B cell (primary cell): ENCODE measurements around the gene BRPF3. TPM values are rescaled to one million over a fixed set of nuclear protein-coding genes. Genes with fewer than 3 reads are reported as not detected.

Source experiments
- ATAC-seq: fragments of 200-7000 bp; cut with Tn5 transposase; one replicate; pipeline ENCODE4 v1.10.0; 2021; ENCODE audit warnings: low read depth, mild to moderate bottlenecking, moderate number of reproducible peaks, moderate library complexity
- CTCF ChIA-PET: fragments of 350-600 bp; sonication (Branson Sonifier 250); formaldehyde crosslinking; loops from one replicate; lab custom pipeline; 2021; ENCODE audit warnings: antibody characterized with exemption, inconsistent platforms; lab: Charles Lee
- POLR2A ChIA-PET: fragments of 350-600 bp; sonication (Branson Sonifier 250); formaldehyde crosslinking; loops from one replicate; lab custom pipeline; 2021; ENCODE audit warnings: antibody characterized with exemption; lab: Charles Lee
- DNase-seq: peaks from one replicate; pipeline ENCODE4 v3.0.0; 2013
- H2AFZ ChIP-seq: 2 replicates; pipeline ENCODE4 v1.6.1; 2012; ENCODE audit warnings: mild to moderate bottlenecking, low read depth, low read length; ENCODE audit not compliant: insufficient read depth, poor library complexity, severe bottlenecking
- H3K27ac ChIP-seq, 2 donors: 1 replicate in 1 of 2; 2 replicates in 1 of 2; pipeline ENCODE4 v1.5.1; 2012 to 2013; ENCODE audit warnings: low read length in 2 of 2, mild to moderate bottlenecking in 2 of 2, moderate library complexity in 1 of 2
- H3K27me3 ChIP-seq, 4 experiments: fragments of 200-600 bp in 1 of 4; sonication (generic) in 1 of 4; replicated peaks in 1 of 4; 1 replicate in 2 of 4; 2 replicates in 2 of 4; pipeline versions ENCODE4 v1.6.1 to v1.7.0; 2013 to 2016; ENCODE audit warnings: low read length in 3 of 4, mild to moderate bottlenecking in 2 of 4, mixed read lengths in 1 of 4, moderate library complexity in 1 of 4; ENCODE audit not compliant: insufficient read depth in 4 of 4, control insufficient read depth in 3 of 4; ENCODE audit errors: control extremely low read depth in 1 of 4
- H3K36me3 ChIP-seq, 2 experiments: replicated peaks in 1 of 2; 1 replicate in 1 of 2; 2 replicates in 1 of 2; pipeline versions ENCODE4 v1.6.1 to v1.7.1; 2013; ENCODE audit warnings: low read length in 1 of 2; ENCODE audit not compliant: insufficient read depth in 2 of 2, control insufficient read depth in 1 of 2; ENCODE audit errors: control extremely low read depth in 1 of 2, extremely low read depth in 1 of 2
- H3K4me1 ChIP-seq, 2 donors: fragments of 200-600 bp in 1 of 2; sonication (generic) in 1 of 2; 1 replicate in 1 of 2; 2 replicates in 1 of 2; pipeline versions ENCODE4 v1.5.1 to v1.6.1; 2013 to 2017; ENCODE audit warnings: low read length in 2 of 2; ENCODE audit not compliant: control insufficient read depth in 2 of 2, insufficient read depth in 2 of 2
- H3K4me2 ChIP-seq: replicated peaks from 2 replicates; pipeline ENCODE3; 2012; ENCODE audit warnings: mild to moderate bottlenecking, low read depth, low read length; ENCODE audit not compliant: poor library complexity, severe bottlenecking
- H3K4me3 ChIP-seq, 5 experiments: fragments of 200-600 bp in 1 of 5; sonication (generic) in 1 of 5; 1 replicate in 3 of 5; 2 replicates in 2 of 5; pipeline versions ENCODE4 v1.5.1 to v1.7.0; 2011 to 2016; ENCODE audit warnings: low read length in 4 of 5, mild to moderate bottlenecking in 4 of 5, low read depth in 2 of 5, control low read depth in 1 of 5, moderate library complexity in 1 of 5; ENCODE audit not compliant: insufficient read depth in 1 of 5; ENCODE audit errors: control extremely low read depth in 1 of 5, extremely low read depth in 1 of 5
- H3K79me2 ChIP-seq: fragments of 200-600 bp; sonication (generic); one replicate; pipeline ENCODE4 v1.6.0; 2016; ENCODE audit warnings: low read length; ENCODE audit not compliant: control insufficient read depth, insufficient read depth
- H3K9ac ChIP-seq: fragments of 200-600 bp; sonication (generic); 2 replicates; pipeline ENCODE4 v1.6.1; 2017; ENCODE audit warnings: mild to moderate bottlenecking, low read length, moderate library complexity
- H3K9me3 ChIP-seq, 3 donors: one replicate each; pipeline versions ENCODE4 v1.6.1 to v1.7.1; 2013; ENCODE audit warnings: low read length in 2 of 3; ENCODE audit not compliant: control insufficient read depth in 2 of 3, insufficient read depth in 1 of 3; ENCODE audit errors: control extremely low read depth in 1 of 3
- H4K20me1 ChIP-seq: 2 replicates; pipeline ENCODE4 v1.6.0; 2012; ENCODE audit warnings: mild to moderate bottlenecking, low read length; ENCODE audit not compliant: insufficient read depth, control insufficient read depth, poor library complexity, severe bottlenecking
- H3K27ac Mint-ChIP-seq: one replicate; pipeline ENCODE4 v1.8.0; 2021; ENCODE audit warnings: mixed read lengths
- H3K27me3 Mint-ChIP-seq: one replicate; pipeline ENCODE4 v1.8.0; 2021; ENCODE audit warnings: mixed read lengths
- H3K4me1 Mint-ChIP-seq: one replicate; pipeline ENCODE4 v1.8.0; 2021; ENCODE audit warnings: mixed read lengths
- H3K4me3 Mint-ChIP-seq: one replicate; pipeline ENCODE4 v1.8.0; 2021; ENCODE audit warnings: mixed read lengths
- H3K9me3 Mint-ChIP-seq: one replicate; pipeline ENCODE4 v1.8.0; 2022; ENCODE audit warnings: mixed read lengths; ENCODE audit not compliant: insufficient read depth
- EZH2 ChIP-seq: IDR thresholded peaks from 2 replicates; pipeline ENCODE4 v1.6.1; 2012; ENCODE audit warnings: borderline replicate concordance, low read depth, mild to moderate bottlenecking, moderate library complexity, low read length; ENCODE audit not compliant: insufficient read depth, poor library complexity, severe bottlenecking
- WGBS: methylation state at CpG from one replicate; pipeline ENCODE4 v1.1.5; 2013; ENCODE audit warnings: missing lambda C conversion rate; ENCODE audit not compliant: insufficient coverage; 5-methylcytosine and 5-hydroxymethylcytosine counted together
- intact Hi-C: fragments of 100-400 bp; cut with micrococcal nuclease; formaldehyde crosslinking; loops from one replicate; pipeline ENCODE4 v1.10.0; 2022
- polyA plus RNA-seq: library from polyadenylated mRNA; depleted of rRNA; stranded (reverse); fragments of >200 nt; gene quantifications from 2 replicates; pipeline ENCODE4 v1.2.3, GENCODE V29; 2012
- total RNA-seq, 2 donors: library from RNA; stranded (reverse); fragments of 120-200 nt in 1 of 2; gene quantifications; 1 replicate in 1 of 2; 2 replicates in 1 of 2; pipeline versions ENCODE4 v1.2.3 to v1.2.4, GENCODE V29; 2013 to 2022
- TF ChIP-seq, protein P1 (sequence below): fragments of 200-600 bp; IDR thresholded peaks from one replicate; pipeline ENCODE4 v1.8.0; 2022; ENCODE audit warnings: antibody characterized with exemption, mild to moderate bottlenecking

Gene BRPF3
- total and polyA plus RNA-seq, 2 donors (not counting 1 experiment from before 2014, with no cell fraction given): 17.1 to 29.4 TPM

DNA sequence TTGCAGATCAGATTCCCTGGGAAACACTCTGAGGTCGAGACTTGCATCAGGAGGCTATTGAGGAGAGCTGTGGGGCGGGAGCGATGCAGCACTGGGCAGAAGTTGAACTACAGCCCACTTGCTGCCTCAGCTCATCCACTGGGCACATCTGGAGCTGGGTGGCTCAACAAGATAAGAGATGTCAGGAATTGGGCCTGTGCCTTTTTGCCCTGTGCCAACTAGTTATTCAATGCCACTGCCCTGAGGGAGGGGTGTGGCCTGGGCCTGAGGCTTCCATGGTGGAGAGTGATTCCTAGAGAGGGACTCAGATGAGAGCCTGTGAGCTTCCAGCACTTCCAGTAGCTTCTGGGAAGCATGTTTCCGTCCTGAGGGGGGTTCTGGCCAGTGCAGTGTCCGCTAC lies 32.7 kb downstream of the BRPF3 start:
- no peaks in the 10 kb centered on the region for H3K27me3 Mint-ChIP-seq
- DNase-seq: no peak
- CTCF ChIA-PET: no interaction called here
- TF ChIP-seq, protein P1, sequence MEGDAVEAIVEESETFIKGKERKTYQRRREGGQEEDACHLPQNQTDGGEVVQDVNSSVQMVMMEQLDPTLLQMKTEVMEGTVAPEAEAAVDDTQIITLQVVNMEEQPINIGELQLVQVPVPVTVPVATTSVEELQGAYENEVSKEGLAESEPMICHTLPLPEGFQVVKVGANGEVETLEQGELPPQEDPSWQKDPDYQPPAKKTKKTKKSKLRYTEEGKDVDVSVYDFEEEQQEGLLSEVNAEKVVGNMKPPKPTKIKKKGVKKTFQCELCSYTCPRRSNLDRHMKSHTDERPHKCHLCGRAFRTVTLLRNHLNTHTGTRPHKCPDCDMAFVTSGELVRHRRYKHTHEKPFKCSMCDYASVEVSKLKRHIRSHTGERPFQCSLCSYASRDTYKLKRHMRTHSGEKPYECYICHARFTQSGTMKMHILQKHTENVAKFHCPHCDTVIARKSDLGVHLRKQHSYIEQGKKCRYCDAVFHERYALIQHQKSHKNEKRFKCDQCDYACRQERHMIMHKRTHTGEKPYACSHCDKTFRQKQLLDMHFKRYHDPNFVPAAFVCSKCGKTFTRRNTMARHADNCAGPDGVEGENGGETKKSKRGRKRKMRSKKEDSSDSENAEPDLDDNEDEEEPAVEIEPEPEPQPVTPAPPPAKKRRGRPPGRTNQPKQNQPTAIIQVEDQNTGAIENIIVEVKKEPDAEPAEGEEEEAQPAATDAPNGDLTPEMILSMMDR: no peak
- TF ChIP-seq EZH2: no peak
- no peaks in the 10 kb centered on the region for H3K9me3 Mint-ChIP-seq
- H2AFZ ChIP-seq: no peak overlapping the region
- 100% methylated on average over 3 of the region's 5 CpGs for WGBS
- no peaks in the 10 kb centered on the region for H3K79me2 ChIP-seq
- no peak overlapping the region for H3K27ac Mint-ChIP-seq
- H3K9me3 ChIP-seq: no peaks in the 10 kb centered on the region
- no peaks in the 10 kb centered on the region for H3K27me3 ChIP-seq
- no peaks in the 10 kb centered on the region for H3K4me1 Mint-ChIP-seq
- peaks cover 4 to 61% of the 10 kb centered on the region in 2 experiments for H3K36me3 ChIP-seq
- H3K9ac ChIP-seq: no peak overlapping the region
- intact Hi-C loops: no loop called here
- no peak overlapping the region for H3K4me3 ChIP-seq
- ATAC-seq: no peak
- POLR2A ChIA-PET: no interaction called here
- H4K20me1 ChIP-seq: no peaks in the 10 kb centered on the region
- H3K4me3 Mint-ChIP-seq: no peak overlapping the region
- H3K4me2 ChIP-seq: no peak overlapping the region
- H3K27ac ChIP-seq: no peak overlapping the region
- no peaks in the 10 kb centered on the region for H3K4me1 ChIP-seq

DNA sequence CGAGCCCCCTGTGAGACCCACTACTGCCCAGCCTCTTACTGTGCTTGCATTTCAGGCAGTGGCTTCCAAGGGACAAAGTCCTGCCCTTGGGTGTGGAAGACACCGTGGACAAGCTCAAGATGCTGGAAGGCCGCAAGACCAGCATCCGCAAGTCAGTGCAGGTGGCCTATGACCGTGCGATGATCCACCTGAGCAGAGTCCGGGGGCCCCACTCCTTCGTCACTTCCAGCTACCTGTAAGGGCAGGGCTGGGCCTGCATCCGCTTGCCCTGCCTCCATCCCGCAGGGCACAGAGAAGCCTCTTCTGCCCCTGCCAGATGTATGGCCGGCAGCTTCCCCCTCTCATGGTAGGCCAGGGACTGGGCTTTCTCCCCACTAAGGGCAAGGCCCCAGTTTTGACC lies 33.8 kb downstream of the BRPF3 start:
- Mint-ChIP-seq H3K9me3 (no peaks in the 10 kb centered on the region), H3K27me3 (no peaks in the 10 kb centered on the region), H3K4me1 (no peaks in the 10 kb centered on the region), H3K27ac (no peak overlapping the region), H3K4me3 (no peak overlapping the region)
- no peak overlapping the region for H3K9ac ChIP-seq
- H2AFZ ChIP-seq: no peak overlapping the region
- POLR2A ChIA-PET: no interaction called here
- ATAC-seq (no peak), DNase-seq (no peak)
- no peaks in the 10 kb centered on the region for H3K4me1 ChIP-seq
- no peak overlapping the region for H3K4me2 ChIP-seq
- intact Hi-C loops: no loop called here
- TF ChIP-seq, protein P1: no peak
- no peak for TF ChIP-seq EZH2
- CTCF ChIA-PET: no interaction called here
- no peaks in the 10 kb centered on the region for H4K20me1 ChIP-seq
- no peak overlapping the region for H3K4me3 ChIP-seq
- no peaks in the 10 kb centered on the region for H3K27me3 ChIP-seq
- no peaks in the 10 kb centered on the region for H3K9me3 ChIP-seq
- peaks cover 4 to 50% of the 10 kb centered on the region in 2 experiments for H3K36me3 ChIP-seq
- H3K79me2 ChIP-seq: no peaks in the 10 kb centered on the region
- 99% methylated on average over 11 of the region's 11 CpGs for WGBS
- H3K27ac ChIP-seq: no peak overlapping the region
